Gastrocnemius medialis (tissue), 4 donors: Measurements from ENCODE around the gene MTIF3.

ENCODE experiments used
- POLR2A ChIP-seq, 2 donors: fragments of 450-650 bp; IDR thresholded peaks; one replicate each; pipeline ENCODE4 v1.6.1; 2017; ENCODE audit warnings: antibody characterized with exemption in 2 of 2, mild to moderate bottlenecking in 2 of 2, moderate library complexity in 2 of 2
- TF ChIP-seq, protein P1 (sequence below), 5 experiments: fragments of 450-650 bp in 3 of 5; fragments of 200-600 bp in 2 of 5; sonication (generic) in 2 of 5; IDR thresholded peaks in 4 of 5; conservative IDR thresholded peaks in 1 of 5; 1 replicate in 4 of 5; 2 replicates in 1 of 5; pipeline ENCODE4 v1.5.1; 2016 to 2019; ENCODE audit warnings: antibody characterized with exemption in 5 of 5, mild to moderate bottlenecking in 3 of 5, moderate library complexity in 3 of 5

DNA sequence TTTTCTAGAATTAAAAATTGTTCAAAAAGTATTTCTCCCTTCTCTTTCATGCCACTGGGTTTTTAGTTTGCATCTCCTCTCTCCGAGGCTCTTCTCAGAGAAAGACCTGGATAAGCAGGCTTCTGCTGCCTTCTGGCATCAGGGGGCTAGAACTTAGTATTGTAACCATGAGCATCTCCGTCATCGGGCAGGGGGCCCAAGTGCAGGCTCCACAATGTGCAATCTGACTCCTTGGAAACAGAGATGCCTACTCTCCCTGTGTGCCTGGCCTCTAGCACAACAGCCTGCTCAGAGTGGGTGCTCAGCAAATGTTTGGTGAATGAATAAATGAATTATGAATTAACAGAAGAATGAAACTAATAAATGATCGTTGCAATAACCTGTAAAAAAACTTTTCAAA, 45.6 kb upstream of the MTIF3 start:
- TF ChIP-seq, protein P1, sequence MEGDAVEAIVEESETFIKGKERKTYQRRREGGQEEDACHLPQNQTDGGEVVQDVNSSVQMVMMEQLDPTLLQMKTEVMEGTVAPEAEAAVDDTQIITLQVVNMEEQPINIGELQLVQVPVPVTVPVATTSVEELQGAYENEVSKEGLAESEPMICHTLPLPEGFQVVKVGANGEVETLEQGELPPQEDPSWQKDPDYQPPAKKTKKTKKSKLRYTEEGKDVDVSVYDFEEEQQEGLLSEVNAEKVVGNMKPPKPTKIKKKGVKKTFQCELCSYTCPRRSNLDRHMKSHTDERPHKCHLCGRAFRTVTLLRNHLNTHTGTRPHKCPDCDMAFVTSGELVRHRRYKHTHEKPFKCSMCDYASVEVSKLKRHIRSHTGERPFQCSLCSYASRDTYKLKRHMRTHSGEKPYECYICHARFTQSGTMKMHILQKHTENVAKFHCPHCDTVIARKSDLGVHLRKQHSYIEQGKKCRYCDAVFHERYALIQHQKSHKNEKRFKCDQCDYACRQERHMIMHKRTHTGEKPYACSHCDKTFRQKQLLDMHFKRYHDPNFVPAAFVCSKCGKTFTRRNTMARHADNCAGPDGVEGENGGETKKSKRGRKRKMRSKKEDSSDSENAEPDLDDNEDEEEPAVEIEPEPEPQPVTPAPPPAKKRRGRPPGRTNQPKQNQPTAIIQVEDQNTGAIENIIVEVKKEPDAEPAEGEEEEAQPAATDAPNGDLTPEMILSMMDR (IDR thresholded peaks at IDR 0.05 in 4 of 5, conservative IDR thresholded peaks at IDR 0.05 in 1 of 5): no peak
- TF ChIP-seq POLR2A (IDR thresholded peaks at IDR 0.05): no peak
